ENCODE data around the gene HOXD10. TPM values are rescaled to one million over a fixed set of nuclear protein-coding genes. Genes with fewer than 3 reads are reported as not detected.

Gene HOXD10
- polyA plus RNA-seq, 1 donor from 2014 or later, result not detected

DNA sequence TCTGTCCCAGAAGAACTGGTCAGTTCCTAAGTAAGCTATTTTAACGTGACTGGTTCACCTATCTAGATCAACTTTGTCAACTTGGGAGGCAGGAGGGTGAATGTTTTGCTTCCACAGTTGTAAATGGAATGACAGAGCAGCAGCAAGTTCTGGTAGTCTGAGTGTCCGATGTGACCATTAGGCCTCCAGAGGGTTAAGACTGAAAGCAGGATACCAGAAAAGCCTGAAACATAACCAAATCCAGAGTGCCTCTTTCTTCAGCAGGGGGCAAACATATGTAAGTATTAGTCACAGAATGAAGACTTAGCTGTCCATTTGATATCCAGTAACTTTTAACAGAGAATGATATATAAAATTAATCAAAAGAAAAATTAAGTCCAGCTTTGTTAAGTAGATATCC, 49.7 kb downstream of the HOXD10 start:
- Histone ChIP-seq H3K79me2 (replicated peaks; ENCODE audit: insufficient read depth, low read length) (no peaks in the 10 kb centered on the region), H3K27me3 (ENCODE audit: insufficient read depth, low read depth, low read length) (peaks cover 100% of the 10 kb centered on the region), H3K9ac (ENCODE audit: low read length) (no peak overlapping the region), H3K27ac (ENCODE audit: low read length) (no peak overlapping the region), H3K36me3 (ENCODE audit: insufficient read depth, low read length) (no peaks in the 10 kb centered on the region), H3K4me2 (ENCODE audit: low read length) (no peak overlapping the region), H2AFZ (ENCODE audit: low read depth, low read length) (no peak overlapping the region), H3F3A (ENCODE audit: insufficient read depth, low read length, poor library complexity, severe bottlenecking) (no peaks in the 10 kb centered on the region), H3K9me3 (ENCODE audit: low read length) (peaks cover 18% of the 10 kb centered on the region), H3K9me2 (ENCODE audit: insufficient read depth, low read length) (no peaks in the 10 kb centered on the region), H4K20me1 (ENCODE audit: insufficient read depth) (no peaks in the 10 kb centered on the region), H3K4me3 (ENCODE audit: low read length) (no peak overlapping the region)
- TF ChIP-seq CTCF (IDR thresholded peaks at IDR 0.05; ENCODE audit: poor library complexity, severe bottlenecking) (no peak), MXI1 (conservative IDR thresholded peaks at IDR 0.05; ENCODE audit: poor library complexity, severe bottlenecking) (no peak), EP300 (conservative IDR thresholded peaks at IDR 0.05; ENCODE audit: poor library complexity, severe bottlenecking) (no peak), TAF1 (IDR thresholded peaks at IDR 0.05; ENCODE audit: low read depth) (no peak), EZH2 (IDR thresholded peaks at IDR 0.05; ENCODE audit: borderline replicate concordance, insufficient read depth, low read length, poor library complexity, severe bottlenecking) (no peak), RAD21 (conservative IDR thresholded peaks at IDR 0.05) (no peak), POLR2AphosphoS5 (IDR thresholded peaks at IDR 0.05) (no peak), SMC3 (conservative IDR thresholded peaks at IDR 0.05; ENCODE audit: poor library complexity) (no peak)
- TF ChIP-seq, protein P1, sequence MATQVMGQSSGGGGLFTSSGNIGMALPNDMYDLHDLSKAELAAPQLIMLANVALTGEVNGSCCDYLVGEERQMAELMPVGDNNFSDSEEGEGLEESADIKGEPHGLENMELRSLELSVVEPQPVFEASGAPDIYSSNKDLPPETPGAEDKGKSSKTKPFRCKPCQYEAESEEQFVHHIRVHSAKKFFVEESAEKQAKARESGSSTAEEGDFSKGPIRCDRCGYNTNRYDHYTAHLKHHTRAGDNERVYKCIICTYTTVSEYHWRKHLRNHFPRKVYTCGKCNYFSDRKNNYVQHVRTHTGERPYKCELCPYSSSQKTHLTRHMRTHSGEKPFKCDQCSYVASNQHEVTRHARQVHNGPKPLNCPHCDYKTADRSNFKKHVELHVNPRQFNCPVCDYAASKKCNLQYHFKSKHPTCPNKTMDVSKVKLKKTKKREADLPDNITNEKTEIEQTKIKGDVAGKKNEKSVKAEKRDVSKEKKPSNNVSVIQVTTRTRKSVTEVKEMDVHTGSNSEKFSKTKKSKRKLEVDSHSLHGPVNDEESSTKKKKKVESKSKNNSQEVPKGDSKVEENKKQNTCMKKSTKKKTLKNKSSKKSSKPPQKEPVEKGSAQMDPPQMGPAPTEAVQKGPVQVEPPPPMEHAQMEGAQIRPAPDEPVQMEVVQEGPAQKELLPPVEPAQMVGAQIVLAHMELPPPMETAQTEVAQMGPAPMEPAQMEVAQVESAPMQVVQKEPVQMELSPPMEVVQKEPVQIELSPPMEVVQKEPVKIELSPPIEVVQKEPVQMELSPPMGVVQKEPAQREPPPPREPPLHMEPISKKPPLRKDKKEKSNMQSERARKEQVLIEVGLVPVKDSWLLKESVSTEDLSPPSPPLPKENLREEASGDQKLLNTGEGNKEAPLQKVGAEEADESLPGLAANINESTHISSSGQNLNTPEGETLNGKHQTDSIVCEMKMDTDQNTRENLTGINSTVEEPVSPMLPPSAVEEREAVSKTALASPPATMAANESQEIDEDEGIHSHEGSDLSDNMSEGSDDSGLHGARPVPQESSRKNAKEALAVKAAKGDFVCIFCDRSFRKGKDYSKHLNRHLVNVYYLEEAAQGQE (IDR thresholded peaks at IDR 0.05; ENCODE audit: borderline replicate concordance), result no peak

GRCh38 chr2:176167398-176167797, 50.8 kb downstream of the HOXD10 start:
- Histone ChIP-seq H3K36me3 (ENCODE audit: insufficient read depth, low read length) (no peaks in the 10 kb centered on the region), H2AFZ (ENCODE audit: low read depth, low read length) (no peak overlapping the region), H3K27me3 (ENCODE audit: insufficient read depth, low read depth, low read length) (peaks cover 100% of the 10 kb centered on the region), H3K79me2 (replicated peaks; ENCODE audit: insufficient read depth, low read length) (no peaks in the 10 kb centered on the region), H3K4me2 (ENCODE audit: low read length) (no peak overlapping the region), H3K4me3 (ENCODE audit: low read length) (no peak overlapping the region), H3K9ac (ENCODE audit: low read length) (no peak overlapping the region), H3K9me3 (ENCODE audit: low read length) (peaks cover 7% of the 10 kb centered on the region), H3K27ac (ENCODE audit: low read length) (no peak overlapping the region), H4K20me1 (ENCODE audit: insufficient read depth) (no peaks in the 10 kb centered on the region), H3K9me2 (ENCODE audit: insufficient read depth, low read length) (no peaks in the 10 kb centered on the region), H3F3A (ENCODE audit: insufficient read depth, low read length, poor library complexity, severe bottlenecking) (no peaks in the 10 kb centered on the region)
- TF ChIP-seq TAF1 (IDR thresholded peaks at IDR 0.05; ENCODE audit: low read depth) (no peak), RAD21 (conservative IDR thresholded peaks at IDR 0.05) (no peak), CTCF (IDR thresholded peaks at IDR 0.05; ENCODE audit: poor library complexity, severe bottlenecking) (no peak), EZH2 (IDR thresholded peaks at IDR 0.05; ENCODE audit: borderline replicate concordance, insufficient read depth, low read length, poor library complexity, severe bottlenecking) (no peak), MXI1 (conservative IDR thresholded peaks at IDR 0.05; ENCODE audit: poor library complexity, severe bottlenecking) (no peak), EP300 (conservative IDR thresholded peaks at IDR 0.05; ENCODE audit: poor library complexity, severe bottlenecking) (no peak), SMC3 (conservative IDR thresholded peaks at IDR 0.05; ENCODE audit: poor library complexity) (no peak)
- TF ChIP-seq, protein P1 (IDR thresholded peaks at IDR 0.05; ENCODE audit: borderline replicate concordance), result no peak
